ENCODE measurements around the gene SLC16A6. TPM values are rescaled to one million over a fixed set of nuclear protein-coding genes. Genes with fewer than 3 reads are reported as not detected.

SLC16A6 gene
- total RNA-seq, 1 experiment from 2014 or later, result 4.8 TPM

GRCh38 chr17:68288804-68289203 is 2.1 kb downstream of the SLC16A6 start:
- DNase-seq (ENCODE audit: low read depth, low spot score) (no peak), ATAC-seq (no peak)
- ChIA-PET POLR2A (interaction anchor here (0.9 kb wide), 1 partner anchor 93 kb away, joined by 3 read pairs; no protein-coding TSS in a partner anchor), RAD21 (ENCODE audit: low non-redundant PET in 1 of 2, low total read pairs in 2 of 2, uncharacterized antibody in 2 of 2, unreplicated experiment in 2 of 2) (interaction anchor here in 1 of 2 experiments (0.7 kb wide), 1 partner anchor 11 kb away, joined by 3 read pairs; no protein-coding TSS in a partner anchor), CTCF (interaction anchor here (1.2 to 1.6 kb wide), 2 partner anchors 21 to 110 kb away, joined by 3 to 5 read pairs; no protein-coding TSS in a partner anchor)
- TF ChIP-seq CTCF (IDR thresholded peaks at IDR 0.05 in 2 of 3, conservative IDR thresholded peaks at IDR 0.05 in 1 of 3; ENCODE audit: borderline replicate concordance in 1 of 3, insufficient read depth in 1 of 3, low read depth in 2 of 3, low read length in 2 of 3) (peak in 2 of 3 experiments; percentile 25 to 35; a peak in 4 of 6 replicates), CEBPB (IDR thresholded peaks at IDR 0.05; ENCODE audit: low read depth) (no peak), EZH2 (IDR thresholded peaks at IDR 0.05) (no peak)
- H3K9me2 ChIP-seq (ENCODE audit: insufficient read depth), result no peaks in the 10 kb centered on the region
- intact Hi-C loops (cut with micrococcal nuclease), result no loop called here
- no peaks in the 10 kb centered on the region for H3K9me3 ChIP-seq (ENCODE audit: control insufficient read depth in 1 of 2, insufficient read depth in 1 of 2, low read depth in 1 of 2, low read length in 2 of 2)
- no peaks in the 10 kb centered on the region for H3K36me3 ChIP-seq (ENCODE audit: control insufficient read depth in 1 of 2, insufficient read depth in 2 of 2, low read length in 2 of 2)
- peaks cover 42 to 63% of the 10 kb centered on the region in 2 experiments for H3K4me1 ChIP-seq (ENCODE audit: control insufficient read depth in 1 of 2, insufficient read depth in 2 of 2, low read length in 2 of 2)
- no TSS peak for BruUV-seq (replicated peaks)
- no peak overlapping the region for H3K4me3 ChIP-seq (replicated peaks in 1 of 2; ENCODE audit: low read depth in 1 of 2, low read length in 2 of 2)
- H3K27me3 ChIP-seq (ENCODE audit: insufficient read depth, low read length), result no peaks in the 10 kb centered on the region
- H3K4me2 ChIP-seq (ENCODE audit: low read length), result peak overlapping the region; percentile 96; the same call in 1 of the 2 replicates
- peak overlapping the region; percentile 92 for H3K27ac ChIP-seq (ENCODE audit: low read depth, low read length)
- no peak overlapping the region for H3K9ac ChIP-seq (ENCODE audit: low read length)
- 0 out of 2 replicates have a peak, but pooled peaks cover 6% of the 10 kb centered on the region for H3K79me2 ChIP-seq (ENCODE audit: insufficient read depth, low read length)
- no peaks in the 10 kb centered on the region for H4K20me1 ChIP-seq (ENCODE audit: insufficient read depth)
- no peak overlapping the region for H2AFZ ChIP-seq (ENCODE audit: low read depth, low read length, poor library complexity, severe bottlenecking)

DNA sequence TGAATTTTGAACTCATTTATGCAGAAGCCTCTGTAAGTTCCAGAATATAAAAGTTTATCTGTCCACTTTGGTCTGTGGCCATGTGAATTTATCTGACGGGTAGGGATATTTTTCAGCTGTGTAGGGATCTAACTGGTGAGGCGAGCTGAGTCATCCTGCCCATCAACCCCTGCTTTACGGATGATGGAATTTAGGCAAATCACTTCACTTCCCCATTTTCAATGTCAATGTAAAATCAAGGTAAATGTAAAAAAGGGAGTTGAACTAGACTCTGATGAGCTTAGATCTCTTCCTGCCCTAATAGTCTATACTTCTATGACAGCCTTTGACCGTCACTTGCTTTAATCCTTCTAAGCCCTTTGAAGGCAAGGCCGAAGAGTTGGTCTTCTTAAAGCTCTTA is 2.6 kb downstream of the SLC16A6 start:
- Histone ChIP-seq H3K4me2 (ENCODE audit: low read length) (peak overlapping the region; percentile 96; the same call in 1 of the 2 replicates), H3K4me1 (ENCODE audit: control insufficient read depth in 1 of 2, insufficient read depth in 2 of 2, low read length in 2 of 2) (peaks cover 42 to 59% of the 10 kb centered on the region in 2 experiments), H3K4me3 (replicated peaks in 1 of 2; ENCODE audit: low read depth in 1 of 2, low read length in 2 of 2) (no peak overlapping the region), H3K27me3 (ENCODE audit: insufficient read depth, low read length) (no peaks in the 10 kb centered on the region), H3K9me2 (ENCODE audit: insufficient read depth) (no peaks in the 10 kb centered on the region), H2AFZ (ENCODE audit: low read depth, low read length, poor library complexity, severe bottlenecking) (no peak overlapping the region), H4K20me1 (ENCODE audit: insufficient read depth) (no peaks in the 10 kb centered on the region), H3K9ac (ENCODE audit: low read length) (no peak overlapping the region), H3K36me3 (ENCODE audit: control insufficient read depth in 1 of 2, insufficient read depth in 2 of 2, low read length in 2 of 2) (no peaks in the 10 kb centered on the region), H3K9me3 (ENCODE audit: control insufficient read depth in 1 of 2, insufficient read depth in 1 of 2, low read depth in 1 of 2, low read length in 2 of 2) (no peaks in the 10 kb centered on the region), H3K79me2 (ENCODE audit: insufficient read depth, low read length) (0 out of 2 replicates have a peak, but pooled peaks cover 6% of the 10 kb centered on the region), H3K27ac (ENCODE audit: low read depth, low read length) (peak overlapping the region; percentile 92)
- intact Hi-C loops (cut with micrococcal nuclease), result no loop called here
- TF ChIP-seq RAD21 (IDR thresholded peaks at IDR 0.05; ENCODE audit: low read depth), result no peak
- TF ChIP-seq JUND (IDR thresholded peaks at IDR 0.05), result peak; percentile 41
- TF ChIP-seq SP1 (IDR thresholded peaks at IDR 0.05; ENCODE audit: low read depth), result no peak
- no peak for TF ChIP-seq CTCF (IDR thresholded peaks at IDR 0.05 in 2 of 3, conservative IDR thresholded peaks at IDR 0.05 in 1 of 3; ENCODE audit: borderline replicate concordance in 1 of 3, insufficient read depth in 1 of 3, low read depth in 2 of 3, low read length in 2 of 3)
- TF ChIP-seq, protein P1, sequence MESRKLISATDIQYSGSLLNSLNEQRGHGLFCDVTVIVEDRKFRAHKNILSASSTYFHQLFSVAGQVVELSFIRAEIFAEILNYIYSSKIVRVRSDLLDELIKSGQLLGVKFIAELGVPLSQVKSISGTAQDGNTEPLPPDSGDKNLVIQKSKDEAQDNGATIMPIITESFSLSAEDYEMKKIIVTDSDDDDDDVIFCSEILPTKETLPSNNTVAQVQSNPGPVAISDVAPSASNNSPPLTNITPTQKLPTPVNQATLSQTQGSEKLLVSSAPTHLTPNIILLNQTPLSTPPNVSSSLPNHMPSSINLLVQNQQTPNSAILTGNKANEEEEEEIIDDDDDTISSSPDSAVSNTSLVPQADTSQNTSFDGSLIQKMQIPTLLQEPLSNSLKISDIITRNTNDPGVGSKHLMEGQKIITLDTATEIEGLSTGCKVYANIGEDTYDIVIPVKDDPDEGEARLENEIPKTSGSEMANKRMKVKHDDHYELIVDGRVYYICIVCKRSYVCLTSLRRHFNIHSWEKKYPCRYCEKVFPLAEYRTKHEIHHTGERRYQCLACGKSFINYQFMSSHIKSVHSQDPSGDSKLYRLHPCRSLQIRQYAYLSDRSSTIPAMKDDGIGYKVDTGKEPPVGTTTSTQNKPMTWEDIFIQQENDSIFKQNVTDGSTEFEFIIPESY (IDR thresholded peaks at IDR 0.05; ENCODE audit: extremely low read depth, insufficient replicate concordance, low read length), result no peak
- TF ChIP-seq SIN3A (IDR thresholded peaks at IDR 0.05; ENCODE audit: low read depth), result no peak
- no peak for TF ChIP-seq SRF (IDR thresholded peaks at IDR 0.05; ENCODE audit: low read depth)
- peak; percentile 49; the same call in 1 of the 2 replicates for TF ChIP-seq FOSL1 (IDR thresholded peaks at IDR 0.05; ENCODE audit: low read depth)
- no peak for TF ChIP-seq TCF7L2 (IDR thresholded peaks at IDR 0.05; ENCODE audit: borderline replicate concordance, extremely low read depth, insufficient read depth, insufficient read length)
- TF ChIP-seq ELF1 (IDR thresholded peaks at IDR 0.05; ENCODE audit: borderline replicate concordance, low read depth), result no peak
- no peak for DNase-seq (ENCODE audit: low read depth, low spot score)
- BruUV-seq (replicated peaks), result no TSS peak
- ChIA-PET POLR2A (interaction anchor here (0.7 to 0.9 kb wide), 2 partner anchors 94 to 110 kb away, joined by 3 read pairs; no protein-coding TSS in a partner anchor), RAD21 (ENCODE audit: low non-redundant PET in 1 of 2, low total read pairs in 2 of 2, uncharacterized antibody in 2 of 2, unreplicated experiment in 2 of 2) (no interaction called here), CTCF (interaction anchor here (1.2 to 1.6 kb wide), 2 partner anchors 20 to 111 kb away, joined by 3 to 5 read pairs; no protein-coding TSS in a partner anchor)
- ATAC-seq, result no peak
